ENCODE measurements around the gene RPRD1B. TPM values are rescaled to one million over a fixed set of nuclear protein-coding genes. Genes with fewer than 3 reads are reported as not detected.

Gene RPRD1B
- total RNA-seq, 2 experiments from 2014 or later, result 54.8 to 55.7 TPM

DNA sequence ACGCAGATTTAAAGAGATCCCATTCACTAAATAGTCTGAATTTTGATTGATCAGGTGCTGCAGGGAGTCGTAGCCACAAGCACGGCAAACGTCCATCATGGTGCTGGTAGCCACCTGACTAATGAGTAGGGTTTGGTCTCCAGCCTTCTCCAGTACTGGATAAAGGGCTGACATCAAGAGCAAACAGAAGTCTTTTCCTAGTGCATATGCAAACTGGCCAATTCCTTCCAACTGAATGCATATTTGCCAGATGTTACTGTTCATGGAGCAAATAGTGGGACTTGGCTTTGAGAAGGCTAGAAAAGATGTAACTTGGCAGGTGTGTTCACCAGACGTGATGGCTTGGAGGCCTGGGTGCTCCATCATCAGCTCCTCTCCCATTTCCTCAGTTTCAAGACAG lies 21.9 kb upstream of the RPRD1B start:
- Mint-ChIP-seq H3K36me3 (ENCODE audit: low read depth) (peaks cover 81% of the 10 kb centered on the region), H3K9me3 (no peaks in the 10 kb centered on the region), H3K27ac (no peak overlapping the region), H3K4me3 (no peak overlapping the region), H3K4me1 (ENCODE audit: low read depth) (peaks cover 8% of the 10 kb centered on the region), H3K27me3 (no peaks in the 10 kb centered on the region)
- intact Hi-C loops (cut with DNase I, micrococcal nuclease), result no loop called here
- no peak overlapping the region for H3K27ac ChIP-seq (ENCODE audit: low read depth in 1 of 2, low read length in 2 of 2)
- ATAC-seq (ENCODE audit: poor library complexity) (no peak), DNase-seq (no peak)
- ChIA-PET CTCF (no interaction called here), POLR2A (no interaction called here)
- no peaks in the 10 kb centered on the region for H3K27me3 ChIP-seq (ENCODE audit: control insufficient read depth in 1 of 2, insufficient read depth in 2 of 2, low read length in 2 of 2)
- TF ChIP-seq CTCF (IDR thresholded peaks at IDR 0.05), result no peak
- peaks cover 52% of the 10 kb centered on the region for H3K36me3 ChIP-seq (ENCODE audit: insufficient read depth, low read length)
- H3K4me3 ChIP-seq (ENCODE audit: low read length), result no peak overlapping the region
- H3K4me1 ChIP-seq (ENCODE audit: insufficient read depth, low read length), result no peaks in the 10 kb centered on the region
- no peaks in the 10 kb centered on the region for H3K9me3 ChIP-seq (ENCODE audit: control insufficient read depth in 1 of 2, insufficient read depth in 1 of 2, low read length in 2 of 2)

DNA sequence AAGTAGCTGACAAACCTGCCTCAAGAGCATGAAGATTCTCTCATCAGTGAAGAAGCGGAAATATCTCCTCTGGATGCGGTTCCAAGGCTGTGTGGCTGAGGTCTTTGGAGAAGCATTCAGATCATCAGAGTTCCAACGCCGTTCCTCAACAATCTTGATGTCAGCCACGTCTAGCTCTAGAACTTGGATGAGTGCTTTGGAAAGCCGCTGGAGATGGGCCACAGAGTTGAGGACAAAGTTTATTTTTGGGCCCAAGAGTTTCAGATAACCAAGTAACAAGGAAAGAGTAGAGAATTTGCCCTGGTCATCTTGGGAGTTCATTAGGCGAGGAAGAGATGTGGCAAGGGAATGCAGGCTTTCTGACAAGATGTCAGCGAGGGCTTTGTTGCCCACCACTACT lies 21.2 kb upstream of the RPRD1B start:
- Mint-ChIP-seq H3K4me3 (no peak overlapping the region), H3K27me3 (no peaks in the 10 kb centered on the region), H3K27ac (no peak overlapping the region), H3K36me3 (ENCODE audit: low read depth) (peaks cover 84% of the 10 kb centered on the region), H3K4me1 (ENCODE audit: low read depth) (peaks cover 8% of the 10 kb centered on the region), H3K9me3 (no peaks in the 10 kb centered on the region)
- no peak for DNase-seq
- TF ChIP-seq CTCF (IDR thresholded peaks at IDR 0.05), result no peak
- H3K27ac ChIP-seq (ENCODE audit: low read depth in 1 of 2, low read length in 2 of 2), result no peak overlapping the region
- H3K9me3 ChIP-seq (ENCODE audit: control insufficient read depth in 1 of 2, insufficient read depth in 1 of 2, low read length in 2 of 2), result peaks cover 0 to 2% of the 10 kb centered on the region in 2 experiments
- no peak for ATAC-seq (ENCODE audit: poor library complexity)
- ChIA-PET POLR2A (no interaction called here), CTCF (no interaction called here)
- H3K36me3 ChIP-seq (ENCODE audit: insufficient read depth, low read length), result peaks cover 58% of the 10 kb centered on the region
- H3K4me1 ChIP-seq (ENCODE audit: insufficient read depth, low read length), result no peaks in the 10 kb centered on the region
- no peak overlapping the region for H3K4me3 ChIP-seq (ENCODE audit: low read length)
- H3K27me3 ChIP-seq (ENCODE audit: control insufficient read depth in 1 of 2, insufficient read depth in 2 of 2, low read length in 2 of 2), result no peaks in the 10 kb centered on the region
- intact Hi-C loops (cut with DNase I, micrococcal nuclease), result no loop called here

- H3K36me3 ChIP-seq (ENCODE audit: insufficient read depth, low read length), result peaks cover 65% of the 10 kb centered on the region
- no peaks in the 10 kb centered on the region for H3K27me3 Mint-ChIP-seq
- peaks cover 3% of the 10 kb centered on the region for H3K9me3 Mint-ChIP-seq
- ChIA-PET POLR2A (no interaction called here), CTCF (no interaction called here)
- TF ChIP-seq CTCF (IDR thresholded peaks at IDR 0.05), result no peak
- H3K4me3 Mint-ChIP-seq, result no peak overlapping the region
- intact Hi-C loops (cut with DNase I, micrococcal nuclease), result no loop called here
- H3K4me3 ChIP-seq (ENCODE audit: low read length), result no peak overlapping the region
- ATAC-seq (ENCODE audit: poor library complexity) (no peak), DNase-seq (no peak)
- peaks cover 3 to 15% of the 10 kb centered on the region in 2 experiments for H3K9me3 ChIP-seq (ENCODE audit: control insufficient read depth in 1 of 2, insufficient read depth in 1 of 2, low read length in 2 of 2)
- H3K4me1 Mint-ChIP-seq (ENCODE audit: low read depth), result no peaks in the 10 kb centered on the region
- no peak overlapping the region for H3K27ac Mint-ChIP-seq
- H3K4me1 ChIP-seq (ENCODE audit: insufficient read depth, low read length), result no peaks in the 10 kb centered on the region
- H3K36me3 Mint-ChIP-seq (ENCODE audit: low read depth), result peaks cover 87% of the 10 kb centered on the region
- H3K27ac ChIP-seq (ENCODE audit: low read depth in 1 of 2, low read length in 2 of 2), result no peak overlapping the region
- H3K27me3 ChIP-seq (ENCODE audit: control insufficient read depth in 1 of 2, insufficient read depth in 2 of 2, low read length in 2 of 2), result no peaks in the 10 kb centered on the region
These were observed 19.7 kb upstream of the RPRD1B start for GRCh38 chr20:38013887-38014286.

All from CD4-positive, alpha-beta T cell (primary cell).